Ectodermal cell (in vitro differentiated cells): ENCODE results near the gene LCA5. TPM values are rescaled to one million over a fixed set of nuclear protein-coding genes. Genes with fewer than 3 reads are reported as not detected.
"Not testable (repeated sequence)": the region's sequence is repeated elsewhere in the genome, so short reads cannot be mapped to it uniquely, and the experiment has no call there.

ENCODE experiments used
- H3K27ac ChIP-seq: 2 replicates; pipeline ENCODE4 v1.7.0; 2013; ENCODE audit warnings: mild to moderate bottlenecking, low read depth, low read length; ENCODE audit not compliant: insufficient read depth, poor library complexity, severe bottlenecking
- H3K27me3 ChIP-seq: 2 replicates; pipeline ENCODE4 v1.7.0; 2013; ENCODE audit warnings: mild to moderate bottlenecking, low read length; ENCODE audit not compliant: insufficient read depth, control insufficient read depth, poor library complexity, severe bottlenecking
- H3K36me3 ChIP-seq: one replicate; pipeline ENCODE4 v1.7.0; 2013; ENCODE audit warnings: low read length; ENCODE audit not compliant: control insufficient read depth, insufficient read depth
- H3K4me1 ChIP-seq: one replicate; pipeline ENCODE4 v1.7.0; 2013; ENCODE audit warnings: low read length; ENCODE audit not compliant: control insufficient read depth, insufficient read depth
- H3K4me3 ChIP-seq: 2 replicates; pipeline ENCODE4 v1.7.0; 2013; ENCODE audit warnings: low read depth, low read length, control low read depth; ENCODE audit not compliant: insufficient read depth
- H3K9me3 ChIP-seq: 2 replicates; pipeline ENCODE4 v1.7.0; 2013; ENCODE audit warnings: mild to moderate bottlenecking, low read length, moderate library complexity; ENCODE audit not compliant: control insufficient read depth
- WGBS, 2 experiments: methylation state at CpG; one replicate each; pipeline ENCODE4 v1.1.7; 2013; ENCODE audit warnings: missing lambda C conversion rate in 2 of 2; 5-methylcytosine and 5-hydroxymethylcytosine counted together
- polyA plus RNA-seq, 4 experiments: library from polyadenylated mRNA; stranded (reverse); fragments of 50-300 nt; gene quantifications; one replicate each; pipeline ENCODE4 v1.2.3, GENCODE V29; 2013

The LCA5 gene
- polyA plus RNA-seq (2013, experiment 1 of 4), result 8.8 TPM
- 7.2 TPM for polyA plus RNA-seq (2013, experiment 2 of 4)
- polyA plus RNA-seq (2013, experiment 3 of 4), result 6.4 TPM
- 7.1 TPM for polyA plus RNA-seq (2013, experiment 4 of 4)

DNA sequence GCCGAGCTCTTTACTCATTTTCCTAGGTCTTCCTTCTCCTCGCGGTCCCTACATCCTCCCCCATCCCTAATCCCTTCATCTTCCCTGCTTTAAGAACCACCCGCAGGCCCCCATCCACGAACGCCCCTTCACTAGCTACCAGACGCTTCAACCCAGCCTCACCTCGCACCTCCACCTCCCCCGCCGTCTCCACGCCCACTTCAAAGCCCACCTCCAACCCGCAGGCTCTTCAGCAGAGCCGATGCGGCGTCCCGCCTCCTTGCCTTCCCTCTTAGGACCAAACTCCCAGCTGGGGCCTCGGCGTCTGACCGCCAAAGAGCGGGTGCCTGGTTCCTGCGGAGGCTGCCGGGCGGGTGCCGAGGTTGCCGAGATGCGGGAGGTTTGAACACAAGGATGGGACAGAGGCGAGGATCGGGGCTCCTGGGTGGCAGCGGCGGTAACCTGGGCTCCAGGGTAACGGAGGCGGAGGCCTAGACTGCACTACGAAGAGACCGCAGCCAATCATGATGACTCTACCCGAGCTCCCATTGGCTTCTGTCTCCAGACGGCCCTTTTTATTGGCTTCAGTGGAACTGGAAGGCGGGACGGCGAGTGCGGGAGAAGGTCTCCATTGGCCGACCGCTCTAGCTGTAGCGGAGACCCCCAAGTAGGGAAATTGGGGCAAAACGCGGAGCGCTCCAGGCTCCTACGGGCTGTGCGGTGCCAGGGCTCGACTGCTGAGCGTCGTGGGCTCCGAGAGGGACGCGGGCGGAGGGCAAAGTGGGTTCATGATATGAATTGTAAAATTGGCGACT, at the start of gene LCA5:
TSS of gene LCA5 (minus strand) at position 477 of the 794 bp plus-strand sequence. CDS start 18,536 bp downstream, outside the sequence.
- Histone ChIP-seq H3K4me1 (no peaks in the 10 kb centered on the region), H3K27ac (peak within 1 kb of the TSS; percentile 89), H3K9me3 (no peaks in the 10 kb centered on the region), H3K27me3 (no peaks in the 10 kb centered on the region), H3K36me3 (no peaks in the 10 kb centered on the region), H3K4me3 (peak within 1 kb of the TSS; percentile 83)
- WGBS, 2 experiments, result 0% methylated on average over 55 to 56 of the region's 56 CpGs

GRCh38 chr6:79586548-79586947, 49.3 kb upstream of the LCA5 start:
- Histone ChIP-seq H3K9me3 (no peaks in the 10 kb centered on the region), H3K4me3 (no peak overlapping the region), H3K27me3 (no peaks in the 10 kb centered on the region), H3K4me1 (no peaks in the 10 kb centered on the region), H3K36me3 (no peaks in the 10 kb centered on the region), H3K27ac (no peak overlapping the region)

DNA sequence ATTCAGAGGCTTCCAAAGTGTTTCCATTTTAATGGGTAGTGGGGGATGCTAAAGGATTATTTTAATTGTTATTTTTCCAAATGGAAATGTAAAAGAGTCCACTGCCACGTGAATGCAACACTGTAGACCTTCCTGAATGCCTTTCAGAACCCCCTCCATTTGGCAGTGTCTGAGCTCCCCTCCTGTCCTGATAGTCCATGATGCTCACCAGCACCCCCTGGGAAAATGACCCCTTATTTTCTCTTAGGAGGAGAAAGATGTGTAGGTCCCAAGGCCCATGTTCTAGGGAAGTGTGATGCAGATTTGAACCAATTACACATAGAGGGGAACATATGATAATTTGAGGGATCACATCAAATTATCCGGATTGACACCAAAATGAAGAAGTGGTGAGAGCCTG, 47.1 kb upstream of the LCA5 start:
- Histone ChIP-seq H3K4me1 (no peaks in the 10 kb centered on the region), H3K36me3 (no peaks in the 10 kb centered on the region), H3K4me3 (no peak overlapping the region), H3K27ac (no peak overlapping the region), H3K27me3 (no peaks in the 10 kb centered on the region), H3K9me3 (no peaks in the 10 kb centered on the region)
- WGBS, 2 experiments, result 76 to 84% methylated on average over 2 of the region's 2 CpGs

GRCh38 chr6:79577926-79578325, 40.7 kb upstream of the LCA5 start:
- H3K4me1 ChIP-seq, H3K4me3 ChIP-seq: not testable (repeated sequence)
- whole genome bisulfite sequencing, 2 experiments, result 80 to 82% methylated on average over 6 of the region's 6 CpGs

GRCh38 chr6:79574630-79575225, 37.5 kb upstream of the LCA5 start:
- Histone ChIP-seq H3K9me3 (no peaks in the 10 kb centered on the region), H3K4me1 (peaks cover 4% of the 10 kb centered on the region), H3K27me3 (no peaks in the 10 kb centered on the region), H3K27ac (no peak overlapping the region), H3K36me3 (no peaks in the 10 kb centered on the region), H3K4me3 (no peak overlapping the region)
- 58 to 82% methylated on average over 1 of the region's 1 CpG for WGBS, 2 experiments

More at GRCh38 chr6:79577926-79578325, 40.7 kb upstream of the LCA5 start:
- H3K36me3 ChIP-seq, H3K27ac ChIP-seq, H3K27me3 ChIP-seq, H3K9me3 ChIP-seq: not testable (repeated sequence)

DNA sequence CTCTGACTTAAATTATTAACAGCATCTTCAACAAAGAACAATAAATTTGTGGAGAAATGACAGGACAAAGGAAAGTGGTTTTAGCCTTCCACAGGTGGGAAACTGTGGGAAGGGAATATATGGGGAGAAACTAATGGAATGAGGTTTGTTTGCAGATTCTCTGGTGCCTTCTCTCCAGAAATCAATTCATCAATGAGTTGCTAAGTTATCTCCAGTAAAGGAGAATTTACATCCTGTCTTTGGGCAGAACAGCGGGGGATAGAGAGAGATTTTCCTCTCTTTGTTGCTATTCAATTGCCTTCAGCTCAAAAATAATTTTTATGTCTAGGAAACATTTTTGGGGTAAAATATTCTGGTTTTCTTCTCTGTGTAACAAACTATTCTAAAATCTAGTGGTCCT, 36.9 kb upstream of the LCA5 start:
- whole genome bisulfite sequencing, 2 experiments, result 63% methylated on average over 1 of the region's 1 CpG; no CpG with 5 or more reads in 1 of the 2 experiments
- Histone ChIP-seq H3K27me3 (no peaks in the 10 kb centered on the region), H3K4me3 (no peak overlapping the region), H3K27ac (no peak overlapping the region), H3K4me1 (peaks cover 4% of the 10 kb centered on the region), H3K9me3 (no peaks in the 10 kb centered on the region), H3K36me3 (no peaks in the 10 kb centered on the region)

DNA sequence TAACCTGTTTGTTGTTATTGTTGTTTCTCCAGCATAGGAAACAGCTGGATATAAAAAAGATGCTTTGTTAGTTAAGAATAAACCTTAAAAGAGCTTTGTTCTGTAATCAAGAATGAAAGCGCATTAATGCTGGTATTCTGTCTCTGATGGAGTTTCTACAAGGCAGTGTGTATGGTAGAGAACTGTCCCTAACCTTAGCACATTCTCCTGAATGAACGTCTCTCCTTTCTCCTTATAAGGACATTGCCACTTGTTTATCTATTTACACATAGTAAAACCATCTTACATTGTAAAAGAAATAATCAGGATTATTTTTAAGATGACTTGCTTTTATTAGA, 33.8 kb upstream of the LCA5 start:
- Histone ChIP-seq H3K27me3 (no peaks in the 10 kb centered on the region), H3K9me3 (no peaks in the 10 kb centered on the region), H3K27ac (no peak overlapping the region), H3K4me3 (no peak overlapping the region), H3K36me3 (no peaks in the 10 kb centered on the region), H3K4me1 (peaks cover 4% of the 10 kb centered on the region)
- 58 to 100% methylated on average over 1 to 2 of the region's 2 CpGs for WGBS, 2 experiments

- Histone ChIP-seq H3K27me3 (no peaks in the 10 kb centered on the region), H3K9me3 (no peaks in the 10 kb centered on the region), H3K36me3 (no peaks in the 10 kb centered on the region), H3K27ac (no peak overlapping the region), H3K4me3 (no peak overlapping the region), H3K4me1 (peaks cover 4% of the 10 kb centered on the region)
- 84 to 92% methylated on average over 1 of the region's 3 CpGs for WGBS, 2 experiments
Measured at GRCh38 chr6:79570129-79571029, 33.1 kb upstream of the LCA5 start.

GRCh38 chr6:79568996-79569395, 31.8 kb upstream of the LCA5 start:
- WGBS, 2 experiments, result 92 to 97% methylated on average over 2 of the region's 2 CpGs
- Histone ChIP-seq H3K27ac (no peak overlapping the region), H3K4me1 (no peaks in the 10 kb centered on the region), H3K27me3 (no peaks in the 10 kb centered on the region), H3K4me3 (no peak overlapping the region), H3K9me3 (no peaks in the 10 kb centered on the region), H3K36me3 (no peaks in the 10 kb centered on the region)

DNA sequence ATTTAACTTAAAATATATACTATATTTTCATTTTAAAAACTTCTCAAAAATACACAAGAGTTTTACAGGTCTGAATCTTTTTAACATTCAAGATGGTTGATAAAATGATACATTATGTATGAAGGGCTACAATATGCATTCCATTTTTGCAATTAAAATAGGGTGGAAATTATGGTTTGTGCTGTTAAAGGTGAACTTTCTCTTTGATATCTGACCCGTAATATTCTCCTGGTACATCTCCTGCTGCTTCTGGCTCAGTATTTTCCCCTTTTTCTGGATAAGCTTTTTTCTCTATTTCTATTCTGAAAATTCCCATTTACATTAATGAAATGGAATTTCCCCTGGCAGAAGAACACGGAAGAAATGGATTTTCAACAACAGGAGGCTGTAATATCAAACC, 27.4 kb upstream of the LCA5 start:
- H3K4me1 ChIP-seq, result no peaks in the 10 kb centered on the region
- WGBS, 2 experiments, result 100% methylated on average over 1 to 2 of the region's 2 CpGs
- H3K27ac ChIP-seq, result no peak overlapping the region
- no peaks in the 10 kb centered on the region for H3K36me3 ChIP-seq
- H3K4me3 ChIP-seq, result no peak overlapping the region
- H3K27me3 ChIP-seq, result no peaks in the 10 kb centered on the region
- H3K9me3 ChIP-seq, result no peaks in the 10 kb centered on the region
